DND-41 (cell line): ENCODE results near the gene INPP5F.

ENCODE experiments used
- EZH2 ChIP-seq: IDR thresholded peaks from 3 replicates; pipeline ENCODE4 v1.6.1; 2012; ENCODE audit warnings: borderline replicate concordance, low read depth, mild to moderate bottlenecking, moderate library complexity, low read length, inconsistent platforms; ENCODE audit not compliant: severe bottlenecking
- TF ChIP-seq, protein P1 (sequence below): IDR thresholded peaks from 2 replicates; pipeline ENCODE4 v1.5.1; 2012; ENCODE audit warnings: borderline replicate concordance, low read length, moderate library complexity, mild to moderate bottlenecking; ENCODE audit not compliant: poor library complexity, severe bottlenecking; ENCODE audit errors: extremely low read depth

DNA sequence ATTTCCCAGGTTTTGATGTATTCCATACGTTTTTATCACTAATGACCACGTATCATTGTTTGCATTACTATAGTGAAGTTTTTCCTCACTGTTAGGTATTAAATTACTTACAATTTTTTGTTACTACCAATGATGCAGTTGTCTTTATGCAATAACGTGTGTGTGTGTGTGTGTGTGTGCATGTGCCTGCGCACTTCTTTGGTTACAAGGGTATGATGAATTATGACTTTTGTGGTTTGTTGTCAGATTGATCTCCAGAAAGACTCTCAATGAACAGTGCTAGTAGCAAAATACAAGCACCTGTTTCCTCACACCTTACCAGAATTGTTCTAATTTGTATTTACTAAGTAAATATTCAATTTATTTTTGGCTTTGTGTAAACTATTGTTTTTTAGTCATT, 95.3 kb downstream of the INPP5F start:
- TF ChIP-seq, protein P1, sequence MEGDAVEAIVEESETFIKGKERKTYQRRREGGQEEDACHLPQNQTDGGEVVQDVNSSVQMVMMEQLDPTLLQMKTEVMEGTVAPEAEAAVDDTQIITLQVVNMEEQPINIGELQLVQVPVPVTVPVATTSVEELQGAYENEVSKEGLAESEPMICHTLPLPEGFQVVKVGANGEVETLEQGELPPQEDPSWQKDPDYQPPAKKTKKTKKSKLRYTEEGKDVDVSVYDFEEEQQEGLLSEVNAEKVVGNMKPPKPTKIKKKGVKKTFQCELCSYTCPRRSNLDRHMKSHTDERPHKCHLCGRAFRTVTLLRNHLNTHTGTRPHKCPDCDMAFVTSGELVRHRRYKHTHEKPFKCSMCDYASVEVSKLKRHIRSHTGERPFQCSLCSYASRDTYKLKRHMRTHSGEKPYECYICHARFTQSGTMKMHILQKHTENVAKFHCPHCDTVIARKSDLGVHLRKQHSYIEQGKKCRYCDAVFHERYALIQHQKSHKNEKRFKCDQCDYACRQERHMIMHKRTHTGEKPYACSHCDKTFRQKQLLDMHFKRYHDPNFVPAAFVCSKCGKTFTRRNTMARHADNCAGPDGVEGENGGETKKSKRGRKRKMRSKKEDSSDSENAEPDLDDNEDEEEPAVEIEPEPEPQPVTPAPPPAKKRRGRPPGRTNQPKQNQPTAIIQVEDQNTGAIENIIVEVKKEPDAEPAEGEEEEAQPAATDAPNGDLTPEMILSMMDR: no peak
- no peak for TF ChIP-seq EZH2
